Activated CD4-positive, alpha-beta T cell treated with anti-CD3 and anti-CD28 coated beads, Interleukin-2, amount 50 U/mL, for 24 hours (primary cell): ENCODE results near the gene C22orf39.

Experiments
- DNase-seq, 2 donors: peaks; one replicate each; pipeline ENCODE4 v3.0.0-alpha.2; 2020; ENCODE audit warnings: low read depth in 1 of 2, low spot score in 1 of 2

C22orf39 gene

DNA sequence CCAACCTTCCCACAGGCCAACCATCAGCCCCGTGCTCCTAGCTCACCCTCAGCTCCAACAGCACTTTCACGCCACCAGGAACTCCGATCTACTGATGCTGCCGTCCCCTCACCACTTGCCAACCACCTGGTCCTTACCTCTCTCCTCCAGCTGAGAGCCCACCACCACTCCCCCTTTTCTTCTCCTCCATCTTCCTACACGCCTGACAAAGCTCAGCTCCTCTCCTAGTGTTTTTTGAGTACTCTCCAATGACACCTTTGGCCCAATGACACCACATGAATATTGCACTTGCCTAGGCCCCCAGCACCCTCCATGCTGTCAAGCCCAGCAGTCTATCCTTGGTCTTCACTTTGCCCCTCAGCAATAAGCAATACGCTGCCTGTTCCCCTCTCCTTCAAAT is 46.6 kb downstream of the C22orf39 start:
- DNase-seq = no peak

DNA sequence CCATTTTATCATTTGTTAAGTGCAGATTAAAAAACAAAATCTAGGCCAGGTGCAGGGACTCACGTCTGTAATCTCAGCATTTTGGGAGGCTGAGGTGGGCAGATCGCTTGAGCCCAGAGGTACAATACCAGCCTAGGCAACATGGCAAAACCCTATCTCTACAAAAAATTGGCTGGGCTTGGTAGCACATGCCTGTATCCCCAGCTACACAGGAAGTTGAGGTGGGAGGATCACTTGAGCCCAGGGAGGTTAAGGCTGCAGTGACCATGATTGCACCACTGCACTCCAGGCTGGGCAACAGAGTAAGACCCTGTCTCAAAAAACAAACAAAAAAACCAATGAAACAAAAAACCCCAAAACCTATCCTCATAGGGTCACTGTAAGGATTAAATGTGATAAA is 48.9 kb downstream of the C22orf39 start:
- DNase-seq = no peak

DNA sequence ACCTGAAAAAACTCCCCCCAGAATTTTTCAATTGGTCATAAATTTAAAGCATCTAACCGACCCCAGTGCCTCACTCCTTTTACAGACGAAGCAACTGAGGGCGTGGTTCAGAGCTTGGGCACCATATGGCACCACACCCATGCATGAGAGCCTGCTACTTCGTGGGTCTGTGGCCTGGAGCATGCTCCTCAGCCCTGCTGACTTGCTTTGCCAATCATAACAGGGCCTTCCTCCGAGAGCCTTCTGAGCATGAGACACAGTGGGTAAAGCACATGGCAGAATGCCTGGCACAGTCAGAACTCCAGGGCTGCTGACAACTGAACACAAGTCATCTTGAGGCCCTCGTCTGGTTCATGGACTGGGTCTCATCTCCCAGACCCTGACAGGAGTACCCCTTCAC is 49.3 kb downstream of the C22orf39 start:
- DNase-seq = no peak

DNA sequence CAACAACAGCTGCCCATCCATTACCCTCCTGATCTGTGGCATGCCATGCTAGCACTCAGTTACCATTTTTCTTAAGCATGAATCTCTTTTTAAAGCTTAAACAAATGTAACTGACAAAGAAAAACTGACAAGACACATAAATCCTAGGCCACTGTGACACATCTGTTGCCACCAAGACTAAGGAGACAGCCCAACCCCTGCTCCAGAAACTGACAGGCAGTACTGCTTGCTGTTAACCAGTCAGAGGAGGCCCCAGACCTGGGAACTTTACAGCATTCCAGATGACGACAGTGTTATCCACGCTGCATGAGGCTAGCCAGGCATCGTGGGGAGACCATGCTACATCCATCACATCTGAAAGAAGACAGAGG is 49.8 kb downstream of the C22orf39 start:
- DNase-seq = no peak

DNA sequence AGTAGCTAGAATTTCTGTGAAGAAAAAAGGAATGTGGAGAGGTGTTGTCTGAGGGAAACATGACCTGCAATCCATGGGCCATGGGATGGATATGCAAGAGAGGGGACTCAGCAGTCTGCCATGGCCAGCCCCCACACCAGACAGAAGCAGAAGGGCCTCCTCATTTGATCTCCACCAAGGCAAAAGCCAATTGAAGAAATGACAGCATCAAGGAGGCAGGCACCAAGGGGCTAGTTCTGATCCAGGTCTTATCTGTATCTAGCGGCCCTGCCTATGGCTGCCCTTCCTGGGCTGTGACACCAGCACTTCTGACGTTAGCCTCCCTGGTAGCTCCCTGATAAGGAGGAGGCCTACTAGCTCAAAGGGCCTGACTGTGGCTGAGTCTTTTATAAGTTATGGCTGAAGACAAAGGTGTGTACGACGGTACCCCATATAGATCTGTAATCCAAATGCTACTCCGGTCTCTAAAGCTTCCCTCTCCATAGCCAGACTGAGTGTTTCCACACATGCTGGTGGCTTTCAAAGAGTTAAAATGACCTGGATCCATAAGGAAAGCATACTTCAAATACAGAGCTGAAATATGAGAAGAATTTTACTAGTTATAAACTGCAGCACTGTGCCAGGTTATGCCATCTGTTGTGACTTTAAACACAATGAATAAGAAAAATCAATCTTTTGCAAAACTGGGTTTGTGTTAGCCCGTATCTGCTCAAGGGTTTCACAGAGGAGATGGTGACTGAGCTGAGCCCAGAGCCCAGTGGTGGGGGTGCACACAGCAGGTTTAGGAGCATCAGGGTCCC is 50.4 kb downstream of the C22orf39 start:
- no peak for DNase-seq

DNA sequence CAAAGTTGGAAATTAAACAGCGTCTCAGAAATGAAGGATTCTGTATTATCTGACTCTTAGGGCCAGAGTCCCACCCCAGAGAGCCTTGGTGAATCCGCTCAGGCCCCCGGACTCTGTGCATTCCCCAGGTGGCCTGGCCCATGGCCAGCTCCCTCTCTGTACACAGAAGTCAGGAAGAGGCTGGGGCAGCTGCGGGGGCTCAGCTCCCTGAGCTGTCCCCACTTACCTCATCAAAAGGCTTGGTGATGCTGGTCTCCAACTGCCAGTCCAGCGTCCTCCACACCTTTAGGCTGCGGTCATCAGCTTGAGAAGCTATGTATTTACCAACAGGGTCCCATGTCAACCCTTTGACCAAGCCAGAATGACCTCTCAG is 51.0 kb downstream of the C22orf39 start:
- no peak for DNase-seq

DNA sequence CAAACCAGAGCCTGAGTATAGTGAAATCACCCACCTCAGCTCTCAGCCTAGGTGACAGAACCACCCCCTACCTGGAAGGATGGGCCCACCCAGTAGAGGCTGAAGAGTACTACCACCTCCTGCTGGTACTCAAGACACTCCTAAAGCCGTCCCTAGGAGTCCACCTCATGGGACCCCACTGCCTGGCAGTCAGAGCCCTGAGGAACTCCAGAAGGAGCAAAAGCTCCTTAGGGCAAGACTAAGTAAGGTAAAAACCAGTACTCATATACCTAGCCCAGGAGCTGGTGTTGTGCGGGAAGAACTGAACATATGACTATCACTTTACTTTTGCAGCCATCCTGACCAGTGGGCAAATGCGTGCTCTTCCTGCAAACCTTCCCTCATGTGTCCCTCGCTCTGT is 52.2 kb downstream of the C22orf39 start:
- DNase-seq = no peak

DNA sequence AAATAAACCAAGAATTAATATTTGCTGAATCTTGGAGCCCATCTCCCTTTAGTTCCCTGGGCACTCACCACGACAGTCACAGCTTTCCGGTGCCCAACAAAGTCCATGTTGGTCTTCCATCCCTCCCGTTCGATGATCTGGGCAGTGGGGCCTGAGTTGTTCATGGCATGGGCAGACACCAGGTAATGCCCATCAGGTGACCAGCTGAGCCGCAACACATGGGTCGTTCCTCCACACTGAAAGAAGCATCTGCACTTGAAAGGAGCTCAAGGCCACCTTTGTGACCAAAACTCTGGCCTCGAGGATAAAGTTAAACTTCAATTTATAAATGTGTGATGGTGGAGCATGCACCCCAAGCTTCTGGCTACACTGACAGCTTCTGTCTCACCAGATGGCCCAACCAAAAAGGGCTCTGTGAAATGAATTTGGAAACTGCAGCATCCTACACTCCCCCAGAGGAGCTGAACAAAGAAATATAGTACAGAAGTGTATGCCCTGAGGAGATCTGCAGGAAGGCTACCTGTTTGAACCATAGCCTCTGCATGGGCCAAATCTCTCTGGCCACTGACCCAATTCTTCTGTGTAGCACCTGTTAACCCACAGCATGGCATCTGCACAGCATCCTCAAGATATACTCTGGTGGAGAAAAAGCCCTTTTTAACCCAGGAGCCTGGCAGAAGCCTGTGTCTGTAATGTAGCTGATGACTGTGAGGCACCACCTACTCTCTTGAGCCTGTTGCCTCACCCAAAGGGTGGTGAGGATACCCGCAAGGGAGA is 53.0 kb downstream of the C22orf39 start:
- DNase-seq = no peak

DNA sequence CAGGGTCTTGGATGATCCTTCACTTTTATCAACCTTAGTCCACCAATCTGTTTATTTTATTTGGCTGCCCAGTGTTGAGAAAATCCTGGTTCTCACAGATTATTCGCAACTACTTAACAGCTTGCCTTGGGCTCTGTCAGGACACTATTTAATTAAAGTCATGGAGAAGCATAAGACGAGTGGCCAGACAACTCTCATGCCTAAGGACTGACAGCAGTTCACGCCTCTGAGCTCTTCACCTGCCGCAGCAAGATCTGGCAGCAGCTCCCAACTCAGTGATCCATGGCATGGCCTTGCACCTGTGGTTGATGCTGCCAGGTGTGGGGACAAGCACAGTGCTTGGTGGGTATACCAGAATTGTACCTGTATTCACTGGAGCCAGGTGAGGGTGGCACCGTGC is 53.8 kb downstream of the C22orf39 start:
- no peak for DNase-seq
